CD4-positive, alpha-beta T cell treated with Interferon gamma for 1 hour (primary cell): ENCODE measurements around the gene VASP.

Experiments used
- DNase-seq: peaks from one replicate; pipeline ENCODE4 v3.0.0-alpha.2; 2020

The VASP gene

DNA sequence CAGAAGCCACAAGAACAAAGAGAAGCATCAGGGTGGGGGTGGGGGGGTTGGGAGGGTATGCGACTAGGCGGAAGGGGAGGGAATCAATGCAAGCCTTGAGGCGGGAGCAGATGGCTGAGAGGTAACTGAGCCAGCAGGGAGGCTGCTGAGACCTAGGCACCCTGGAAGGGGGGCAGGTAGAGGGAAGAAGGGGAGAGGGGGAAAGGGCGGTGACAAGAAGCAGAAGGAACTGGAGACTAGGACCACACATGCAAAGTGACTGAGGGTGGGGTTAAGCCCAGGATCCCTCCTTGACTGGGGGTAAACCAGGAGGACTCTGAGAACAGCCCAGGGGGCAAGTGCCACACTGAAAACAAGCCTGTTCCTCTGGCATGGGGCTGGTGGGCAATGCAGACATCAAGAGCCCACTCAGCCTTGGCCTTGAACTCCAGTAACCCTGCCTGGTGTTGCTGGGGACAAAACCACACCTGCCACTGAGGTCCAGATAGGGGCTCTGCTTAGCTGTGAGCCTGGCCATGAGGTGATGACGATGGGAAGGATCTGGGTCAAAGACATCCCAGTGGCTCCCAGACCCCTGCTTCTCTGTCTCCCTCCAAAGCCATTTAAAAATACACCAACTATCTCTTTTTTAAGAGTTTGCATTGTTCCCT is 57.0 kb downstream of the VASP start:
- DNase-seq = no peak

DNA sequence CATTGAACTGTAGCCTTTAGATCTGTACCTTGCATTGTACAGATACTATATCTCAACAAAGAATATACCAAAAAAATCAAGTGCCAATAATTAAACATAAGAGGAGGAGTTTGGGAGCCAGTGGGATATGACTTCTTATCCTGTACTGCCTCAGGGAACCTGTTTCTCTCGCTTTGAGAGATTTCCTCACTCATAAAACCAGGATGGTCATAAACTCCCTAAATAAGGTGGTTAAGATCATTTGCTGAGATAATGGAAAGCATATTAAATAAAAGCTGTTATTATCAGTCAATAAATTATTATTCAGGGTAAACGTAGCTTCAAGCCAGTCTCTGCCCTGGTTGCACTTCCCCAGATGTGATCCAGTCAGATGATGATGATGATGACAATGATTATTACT is 60.3 kb downstream of the VASP start:
- DNase-seq = no peak

DNA sequence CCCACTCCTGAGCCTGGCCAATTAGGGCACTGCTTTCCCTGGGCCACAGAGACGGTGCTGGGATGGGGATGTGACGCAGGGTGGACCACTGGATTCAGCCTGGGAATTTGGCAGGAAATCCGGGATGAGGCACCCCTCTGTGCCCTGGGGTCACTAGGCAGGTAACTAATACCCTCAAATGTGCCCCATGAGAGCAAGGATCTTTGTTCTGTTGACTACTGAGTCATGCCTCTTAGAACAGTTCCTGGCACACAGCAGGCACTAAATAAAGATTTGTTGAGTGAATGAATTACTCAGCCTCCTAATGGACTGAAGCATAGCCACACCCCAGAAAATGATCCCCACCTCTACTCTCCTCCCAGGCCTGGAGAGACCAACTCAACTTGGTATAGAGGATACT is 61.5 kb downstream of the VASP start:
- DNase-seq = no peak

DNA sequence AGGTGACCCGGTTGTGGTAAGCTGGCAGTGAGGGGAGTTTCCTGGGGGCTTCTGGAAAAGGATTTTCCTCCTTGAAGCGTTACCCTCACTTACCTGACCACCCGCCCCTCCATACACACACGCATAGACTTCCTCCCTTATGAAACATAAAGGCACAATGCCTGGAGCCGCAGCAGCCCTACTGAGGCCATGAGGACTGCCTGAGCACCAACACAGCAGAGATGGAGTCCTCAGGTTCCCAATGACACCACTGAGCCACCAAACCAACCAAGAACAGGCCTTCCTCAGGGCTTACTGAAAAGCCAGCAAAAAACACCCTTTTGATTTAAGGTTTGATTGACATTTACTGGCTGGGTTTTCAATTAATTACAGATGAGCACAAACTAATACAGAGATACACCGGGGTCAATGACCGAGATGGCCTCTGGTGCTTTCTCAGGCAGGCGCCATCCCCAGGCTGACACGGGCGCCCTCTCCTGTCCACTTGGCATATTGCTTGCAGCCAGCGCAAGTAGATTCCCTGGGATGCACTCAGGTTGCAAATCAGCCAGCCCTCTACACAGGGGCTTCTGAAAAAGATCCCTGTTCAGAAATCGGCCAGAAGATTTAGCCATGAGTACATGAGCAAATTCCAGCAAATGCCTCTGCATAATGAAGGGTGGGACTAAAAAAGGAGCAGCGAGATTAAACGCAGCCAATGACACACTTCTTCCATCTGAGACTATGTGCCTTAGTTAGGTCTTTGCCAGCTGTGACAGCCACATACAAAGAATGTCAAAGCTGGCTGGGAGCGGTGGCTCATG is 62.5 kb downstream of the VASP start:
- peak; percentile 41 for DNase-seq

DNA sequence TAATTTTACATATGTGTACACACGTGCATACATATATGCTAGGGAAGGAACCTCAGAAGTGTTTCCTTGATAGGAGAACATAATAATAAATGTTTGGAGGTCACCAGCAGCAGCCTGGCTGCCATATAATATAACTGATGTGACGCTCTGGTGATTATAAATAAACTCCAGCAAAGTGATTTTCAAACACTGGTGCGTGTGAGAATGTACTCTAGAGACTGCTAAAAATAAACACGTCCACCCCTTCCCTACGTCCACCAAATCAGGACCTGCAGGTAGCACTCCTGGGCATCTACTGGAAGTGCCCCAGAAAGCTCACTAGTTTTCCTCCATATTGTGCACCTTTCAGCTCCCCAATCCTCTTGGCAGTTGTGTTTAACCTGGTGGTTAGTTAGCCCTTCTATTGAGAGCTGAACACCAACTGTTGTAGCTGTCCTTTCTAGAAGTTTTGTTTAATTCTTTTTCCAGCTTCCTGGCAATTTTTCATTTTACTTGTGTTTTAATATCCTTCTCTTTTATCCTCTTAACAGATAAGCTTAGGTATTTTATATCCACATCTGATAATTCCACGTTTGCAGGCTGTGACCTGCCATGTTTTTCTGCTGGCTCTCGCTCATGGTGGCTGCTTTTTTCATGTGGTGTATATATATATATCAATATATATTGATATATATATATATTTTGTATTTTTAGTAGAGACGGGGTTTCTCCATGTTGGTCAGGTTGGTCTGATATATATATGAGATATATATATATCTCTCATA is 64.4 kb downstream of the VASP start:
- no peak for DNase-seq

DNA sequence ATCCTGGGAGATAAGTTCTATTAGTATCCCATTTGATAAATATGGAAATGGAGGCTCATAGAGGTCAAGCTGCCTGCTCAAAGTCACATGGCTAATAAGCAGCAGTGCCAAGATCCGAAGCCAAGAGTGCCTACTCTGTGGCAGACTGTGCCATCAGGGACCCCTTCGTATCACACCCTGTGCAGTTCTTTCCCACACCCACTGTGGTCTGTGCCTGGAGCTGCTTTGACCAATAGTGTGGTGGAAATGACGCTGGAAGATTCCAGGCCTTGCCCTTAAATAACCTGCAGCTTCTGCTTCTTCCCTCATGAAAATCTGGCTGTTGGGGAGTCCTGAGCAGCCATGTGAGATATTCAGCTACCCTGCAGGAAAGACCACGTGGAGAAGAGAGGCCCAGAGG is 67.2 kb downstream of the VASP start:
- DNase-seq = no peak

DNA sequence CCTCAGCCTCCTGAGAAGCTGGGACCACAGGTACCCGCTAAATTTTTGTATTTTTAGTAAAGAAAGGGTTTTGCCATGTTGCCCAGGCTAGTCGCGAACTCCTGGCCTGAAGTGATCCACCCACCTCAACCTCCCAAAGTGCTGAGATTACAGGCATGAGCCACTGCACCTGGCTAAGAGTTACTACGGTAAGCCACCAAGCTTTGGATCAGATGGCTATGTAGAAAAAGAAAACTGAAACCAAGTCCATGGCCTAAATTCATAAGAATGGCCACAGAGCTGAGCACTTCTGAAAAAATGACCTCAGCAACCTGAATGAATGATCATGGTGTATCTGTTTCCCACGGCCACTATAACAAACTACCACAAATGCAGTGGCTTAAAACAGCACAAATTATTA is 67.9 kb downstream of the VASP start:
- no peak for DNase-seq
